Colonic mucosa (tissue), 4 donors: Measurements from ENCODE around the gene SEMA3D. TPM values are rescaled to one million over a fixed set of nuclear protein-coding genes. Genes with fewer than 3 reads are reported as not detected.

Experiments used
- DNase-seq: peaks from one replicate; pipeline ENCODE4 v3.0.0-alpha.2; 2020
- H3K27ac ChIP-seq: fragments of 200-600 bp; one replicate; pipeline ENCODE4 v1.8.0; 2021
- H3K27me3 ChIP-seq: fragments of 200-600 bp; one replicate; pipeline ENCODE4 v1.8.0; 2021
- H3K36me3 ChIP-seq: fragments of 200-600 bp; one replicate; pipeline ENCODE4 v1.8.0; 2021
- H3K4me1 ChIP-seq: fragments of 200-600 bp; one replicate; pipeline ENCODE4 v1.8.0; 2021; ENCODE audit warnings: mild to moderate bottlenecking
- H3K4me3 ChIP-seq: fragments of 200-600 bp; one replicate; pipeline ENCODE4 v1.8.0; 2021
- H3K9ac ChIP-seq, 2 donors: one replicate each; pipeline ENCODE4 v1.7.0; 2013; ENCODE audit warnings: control low read depth in 2 of 2, low read depth in 2 of 2, low read length in 2 of 2
- H3K9me3 ChIP-seq: fragments of 200-600 bp; one replicate; pipeline ENCODE4 v1.8.0; 2021
- intact Hi-C: fragments of 100-400 bp; cut with DNase I; formaldehyde crosslinking; loops from one replicate; pipeline ENCODE4 v1.14.1; 2022
- total RNA-seq, 2 donors: library from RNA; stranded (reverse); fragmentation: NEBNext Ultra II Directional in 1 of 2; extraction: Animal tissue kit (Norgen Biotek cat#: 25700) in 1 of 2; gene quantifications; one replicate each; pipeline ENCODE4 v1.2.1, GENCODE V29; 2021
- TF ChIP-seq, protein P1 (sequence below): fragments of 200-600 bp; IDR thresholded peaks from one replicate; pipeline ENCODE4 v1.8.0; 2022; ENCODE audit warnings: antibody characterized with exemption, mild to moderate bottlenecking
- donor health status: healthy.
- donor health status: DM: no; HTN: no; CAD: no.
- donor health status: DM: no; HTN: no; CAD: no.

The SEMA3D gene
- total RNA-seq, 2 donors from 2014 or later = 0.86 to 2.6 TPM

DNA sequence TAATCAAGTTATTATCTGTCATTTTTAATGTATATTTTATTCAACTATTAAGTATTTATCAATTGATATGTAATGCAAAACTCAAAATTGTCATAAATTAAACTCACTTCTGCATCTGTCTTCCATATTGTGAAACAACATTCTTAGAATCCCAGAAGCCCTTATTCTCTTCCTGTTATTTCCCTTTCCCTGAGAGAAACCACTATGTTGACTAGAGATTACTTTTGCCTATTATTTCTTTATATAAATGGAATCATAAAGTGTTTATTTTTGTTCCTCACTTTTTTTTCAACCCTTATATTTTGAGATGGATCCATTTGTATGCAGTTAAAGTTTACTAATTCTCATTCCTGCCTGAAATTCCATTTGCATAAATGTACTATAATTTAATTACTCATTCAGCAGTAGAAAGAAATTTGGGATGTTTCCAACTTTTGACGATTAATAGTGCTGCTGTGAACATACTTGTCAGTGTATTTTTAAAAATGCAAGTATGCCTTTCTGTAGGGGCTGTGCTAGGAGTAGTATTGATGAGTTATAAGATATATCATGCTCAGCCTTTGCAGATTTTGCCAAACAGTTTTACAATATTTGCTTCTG, 211.2 kb downstream of the SEMA3D start:
- H3K9me3 ChIP-seq = no peaks in the 10 kb centered on the region
- no peaks in the 10 kb centered on the region for H3K4me1 ChIP-seq
- no peak overlapping the region for H3K4me3 ChIP-seq
- TF ChIP-seq, protein P1, sequence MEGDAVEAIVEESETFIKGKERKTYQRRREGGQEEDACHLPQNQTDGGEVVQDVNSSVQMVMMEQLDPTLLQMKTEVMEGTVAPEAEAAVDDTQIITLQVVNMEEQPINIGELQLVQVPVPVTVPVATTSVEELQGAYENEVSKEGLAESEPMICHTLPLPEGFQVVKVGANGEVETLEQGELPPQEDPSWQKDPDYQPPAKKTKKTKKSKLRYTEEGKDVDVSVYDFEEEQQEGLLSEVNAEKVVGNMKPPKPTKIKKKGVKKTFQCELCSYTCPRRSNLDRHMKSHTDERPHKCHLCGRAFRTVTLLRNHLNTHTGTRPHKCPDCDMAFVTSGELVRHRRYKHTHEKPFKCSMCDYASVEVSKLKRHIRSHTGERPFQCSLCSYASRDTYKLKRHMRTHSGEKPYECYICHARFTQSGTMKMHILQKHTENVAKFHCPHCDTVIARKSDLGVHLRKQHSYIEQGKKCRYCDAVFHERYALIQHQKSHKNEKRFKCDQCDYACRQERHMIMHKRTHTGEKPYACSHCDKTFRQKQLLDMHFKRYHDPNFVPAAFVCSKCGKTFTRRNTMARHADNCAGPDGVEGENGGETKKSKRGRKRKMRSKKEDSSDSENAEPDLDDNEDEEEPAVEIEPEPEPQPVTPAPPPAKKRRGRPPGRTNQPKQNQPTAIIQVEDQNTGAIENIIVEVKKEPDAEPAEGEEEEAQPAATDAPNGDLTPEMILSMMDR = no peak
- H3K27me3 ChIP-seq = no peaks in the 10 kb centered on the region
- no peak for DNase-seq
- H3K9ac ChIP-seq = no peak overlapping the region
- intact Hi-C loops = no loop called here
- no peak overlapping the region for H3K27ac ChIP-seq
- no peaks in the 10 kb centered on the region for H3K36me3 ChIP-seq

DNA sequence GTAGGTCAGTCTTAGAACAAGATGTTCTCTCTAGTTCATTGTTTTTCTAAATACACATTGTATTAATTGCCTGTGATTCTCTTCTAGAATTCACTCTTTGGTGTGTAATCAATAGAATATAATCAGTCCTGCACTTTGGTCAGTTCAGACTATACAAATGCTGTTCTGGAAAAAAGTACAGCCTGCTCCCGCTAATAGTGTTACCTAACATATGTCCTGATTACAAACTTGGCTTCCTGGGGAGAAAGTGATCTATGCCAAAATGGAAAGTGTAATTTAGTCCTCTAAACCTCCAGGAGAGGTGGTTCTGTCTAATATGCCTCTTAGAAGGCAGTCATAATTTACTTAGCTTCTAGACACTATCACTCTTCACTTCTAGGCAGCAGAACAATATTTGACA, 215.5 kb downstream of the SEMA3D start:
- H3K4me1 ChIP-seq = no peaks in the 10 kb centered on the region
- no peaks in the 10 kb centered on the region for H3K9me3 ChIP-seq
- no peak overlapping the region for H3K9ac ChIP-seq
- no peaks in the 10 kb centered on the region for H3K27me3 ChIP-seq
- TF ChIP-seq, protein P1 = no peak
- no peak for DNase-seq
- no peaks in the 10 kb centered on the region for H3K36me3 ChIP-seq
- no peak overlapping the region for H3K4me3 ChIP-seq
- no peak overlapping the region for H3K27ac ChIP-seq
- intact Hi-C loops = no loop called here

DNA sequence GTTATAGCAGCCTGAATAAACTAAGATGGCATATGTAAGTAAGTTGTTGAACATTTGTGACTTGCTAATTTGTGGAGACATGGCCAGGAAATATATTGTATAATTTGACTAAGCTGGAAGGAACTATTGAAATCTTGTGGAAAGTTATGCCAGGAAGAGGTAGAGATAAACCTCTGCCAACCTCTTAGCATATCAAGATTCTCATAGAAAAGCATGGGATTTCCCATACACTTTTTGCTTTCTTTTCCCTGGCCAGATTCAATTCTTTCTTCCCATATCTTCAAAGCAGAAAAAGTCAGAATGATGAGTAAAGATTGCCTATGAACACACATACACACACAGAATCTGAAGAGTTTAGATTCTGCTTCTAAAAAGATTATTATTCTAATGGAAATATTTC, 216.2 kb downstream of the SEMA3D start:
- TF ChIP-seq, protein P1 = no peak
- intact Hi-C loops = no loop called here
- H3K9me3 ChIP-seq = no peaks in the 10 kb centered on the region

DNA sequence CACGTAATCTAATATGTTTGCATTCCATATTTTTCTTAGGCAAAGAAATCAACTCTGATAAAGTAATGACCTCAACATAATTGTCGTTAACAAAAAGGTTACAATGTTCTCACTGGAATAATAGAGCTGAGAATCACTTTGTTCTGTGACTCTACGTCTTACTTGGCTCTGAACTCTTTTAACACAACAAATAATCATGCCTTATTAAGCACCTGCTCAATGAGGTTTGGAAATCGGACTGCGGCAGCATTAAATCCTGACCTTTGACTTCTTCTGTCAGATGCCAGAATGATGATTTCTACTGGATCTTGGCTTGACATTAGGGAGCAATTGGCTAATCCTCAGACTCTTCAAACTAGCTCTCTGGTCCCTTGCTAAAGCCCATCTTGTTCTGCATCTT, 233.6 kb downstream of the SEMA3D start:
- DNase-seq = no peak
- intact Hi-C loops = no loop called here
- Histone ChIP-seq H3K9ac (no peak overlapping the region), H3K4me1 (no peaks in the 10 kb centered on the region), H3K36me3 (no peaks in the 10 kb centered on the region), H3K4me3 (no peak overlapping the region), H3K27me3 (no peaks in the 10 kb centered on the region), H3K27ac (no peak overlapping the region), H3K9me3 (no peaks in the 10 kb centered on the region)
- TF ChIP-seq, protein P1 = no peak

More for the DNA sequence above, 216.2 kb downstream of the SEMA3D start:
- no peak overlapping the region for H3K9ac ChIP-seq
- no peak for DNase-seq
- no peak overlapping the region for H3K4me3 ChIP-seq
- no peaks in the 10 kb centered on the region for H3K36me3 ChIP-seq
- H3K27ac ChIP-seq = no peak overlapping the region
- no peaks in the 10 kb centered on the region for H3K4me1 ChIP-seq
- no peaks in the 10 kb centered on the region for H3K27me3 ChIP-seq

DNA sequence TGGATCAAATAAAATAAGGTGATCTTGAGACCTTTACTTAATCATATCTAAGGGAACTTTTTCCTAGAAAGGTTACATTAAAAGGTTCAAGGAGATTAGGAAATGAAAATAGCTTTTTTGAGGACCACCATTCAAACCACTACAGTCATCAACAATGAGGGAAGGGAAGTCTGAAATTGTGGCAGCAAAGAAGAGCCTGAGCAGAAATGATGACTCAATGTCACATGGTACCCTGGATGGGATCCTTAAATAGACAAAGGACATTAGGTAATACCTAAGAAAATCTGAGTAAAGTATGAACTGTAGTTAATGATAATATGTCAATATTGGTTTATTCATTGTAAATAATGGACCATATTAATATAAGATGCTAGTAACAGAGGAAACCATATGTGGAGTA, 236.0 kb downstream of the SEMA3D start:
- H3K9ac ChIP-seq = no peak overlapping the region
- no peak for DNase-seq
- H3K36me3 ChIP-seq = no peaks in the 10 kb centered on the region
- intact Hi-C loops = no loop called here
- H3K27ac ChIP-seq = no peak overlapping the region
- TF ChIP-seq, protein P1 = no peak
- no peaks in the 10 kb centered on the region for H3K4me1 ChIP-seq
- no peaks in the 10 kb centered on the region for H3K9me3 ChIP-seq
- H3K27me3 ChIP-seq = no peaks in the 10 kb centered on the region
- H3K4me3 ChIP-seq = no peak overlapping the region
